ENCODE data around the gene TMTC2. TPM values are rescaled to one million over a fixed set of nuclear protein-coding genes. Genes with fewer than 3 reads are reported as not detected.

Gene TMTC2
- total and polyA plus RNA-seq, 2 donors (not counting 3 experiments of a cell fraction or from before 2014, with no cell fraction given), result 4.1 to 7.8 TPM

- Histone ChIP-seq H3K79me2 (ENCODE audit: control insufficient read depth, insufficient read depth, low read length) (no peaks in the 10 kb centered on the region), H3K4me1 (ENCODE audit: control insufficient read depth, extremely low read depth, insufficient read depth, low read length) (peaks cover 18% of the 10 kb centered on the region), H3K27ac (ENCODE audit: insufficient read depth, low read depth, low read length) (no peak overlapping the region), H3K4me2 (ENCODE audit: insufficient read depth, low read length) (no peak overlapping the region), H3K9me1 (replicated peaks; ENCODE audit: control insufficient read depth, extremely low read depth, insufficient read depth, low read length) (no peaks in the 10 kb centered on the region), H2AFZ (ENCODE audit: low read depth, low read length) (no peak overlapping the region), H3K27me3 (ENCODE audit: control insufficient read depth in 2 of 2, insufficient read depth in 2 of 2, low read length in 2 of 2) (no peaks in the 10 kb centered on the region), H3K4me3 (replicated peaks in 1 of 3; ENCODE audit: insufficient read depth in 1 of 3, low read depth in 1 of 3, low read length in 3 of 3) (no peak overlapping the region), H3K9ac (replicated peaks; ENCODE audit: extremely low read depth, insufficient read depth, low read length) (no peak overlapping the region), H4K20me1 (replicated peaks; ENCODE audit: control insufficient read depth, extremely low read depth, insufficient read depth, low read length) (no peaks in the 10 kb centered on the region), H3K36me3 (ENCODE audit: control insufficient read depth in 2 of 2, extremely low read depth in 1 of 2, insufficient read depth in 2 of 2, low read length in 2 of 2) (no peaks in the 10 kb centered on the region), H3K9me3 (replicated peaks; ENCODE audit: control insufficient read depth, insufficient read depth, low read length) (no peaks in the 10 kb centered on the region)
- intact Hi-C loops (cut with micrococcal nuclease), result no loop called here
- ChIA-PET POLR2A (no interaction called here), CTCF (no interaction called here)
- TF ChIP-seq MYC (IDR thresholded peaks at IDR 0.05; ENCODE audit: low read depth, low read length) (no peak), MAX (IDR thresholded peaks at IDR 0.05; ENCODE audit: insufficient read depth, insufficient read length) (no peak), FOS (IDR thresholded peaks at IDR 0.05; ENCODE audit: borderline replicate concordance, insufficient read depth, low read length) (no peak), EZH2 (IDR thresholded peaks at IDR 0.05; ENCODE audit: borderline replicate concordance, low read depth, low read length, severe bottlenecking) (no peak), GATA2 (IDR thresholded peaks at IDR 0.05; ENCODE audit: insufficient read depth, insufficient read length, low read depth, low read length) (no peak), CTCF (IDR thresholded peaks at IDR 0.05; ENCODE audit: extremely low read depth in 1 of 2, insufficient read depth in 1 of 2, low read depth in 1 of 2, low read length in 2 of 2) (no peak), POLR2A (IDR thresholded peaks at IDR 0.05; ENCODE audit: low read depth, low read length) (no peak), JUN (IDR thresholded peaks at IDR 0.05; ENCODE audit: borderline replicate concordance, insufficient read depth, insufficient read length, low read depth) (no peak), POLR2AphosphoS5 (IDR thresholded peaks at IDR 0.05; ENCODE audit: insufficient read depth, low read depth, low read length) (no peak)
- FAIRE-seq, result no peak
- DNase-seq (ENCODE audit: low read depth, low spot score), result no peak
- dilution Hi-C loops (cut with MboI; ENCODE audit: extremely low pct_ligation_motif_present, low sequenced_read_pairs), result no loop called here
- BruUV-seq (replicated peaks), result no TSS peak
Measured at GRCh38 chr12:82862876-82863649, 176.4 kb downstream of the TMTC2 start.
